ENCODE results near the gene BUD31.

Gene BUD31

DNA sequence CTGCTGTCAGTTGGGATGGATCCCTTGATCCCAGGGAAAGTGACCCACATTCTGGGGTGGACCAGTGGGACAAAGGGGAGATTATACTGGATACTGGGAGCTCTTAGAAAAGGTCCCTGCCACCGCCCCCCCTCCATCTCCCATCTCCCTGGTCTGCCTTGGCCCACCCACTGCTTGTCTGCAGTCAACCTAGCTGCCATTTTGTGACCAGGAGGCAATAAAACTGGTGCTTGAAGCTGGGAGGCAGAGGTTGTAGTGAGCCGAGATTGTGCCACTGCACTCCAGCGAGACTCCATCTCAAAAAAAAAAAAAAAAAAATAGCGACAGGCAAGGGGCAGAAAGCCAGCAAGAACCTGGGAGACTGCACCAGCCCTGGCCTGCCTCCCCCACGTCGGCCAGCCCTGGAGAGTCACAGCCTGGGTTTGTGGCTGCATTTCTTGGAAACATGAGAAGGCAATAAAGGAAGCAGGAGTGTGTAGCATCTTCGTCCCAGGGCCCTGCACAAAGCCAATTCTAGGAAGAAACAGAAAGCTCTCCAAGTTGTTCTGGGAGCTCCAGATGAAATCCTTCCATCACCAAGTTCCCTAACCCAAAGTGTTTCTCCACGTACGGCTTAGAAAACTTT, 38.9 kb upstream of the BUD31 start:
- TF ChIP-seq, protein P1, sequence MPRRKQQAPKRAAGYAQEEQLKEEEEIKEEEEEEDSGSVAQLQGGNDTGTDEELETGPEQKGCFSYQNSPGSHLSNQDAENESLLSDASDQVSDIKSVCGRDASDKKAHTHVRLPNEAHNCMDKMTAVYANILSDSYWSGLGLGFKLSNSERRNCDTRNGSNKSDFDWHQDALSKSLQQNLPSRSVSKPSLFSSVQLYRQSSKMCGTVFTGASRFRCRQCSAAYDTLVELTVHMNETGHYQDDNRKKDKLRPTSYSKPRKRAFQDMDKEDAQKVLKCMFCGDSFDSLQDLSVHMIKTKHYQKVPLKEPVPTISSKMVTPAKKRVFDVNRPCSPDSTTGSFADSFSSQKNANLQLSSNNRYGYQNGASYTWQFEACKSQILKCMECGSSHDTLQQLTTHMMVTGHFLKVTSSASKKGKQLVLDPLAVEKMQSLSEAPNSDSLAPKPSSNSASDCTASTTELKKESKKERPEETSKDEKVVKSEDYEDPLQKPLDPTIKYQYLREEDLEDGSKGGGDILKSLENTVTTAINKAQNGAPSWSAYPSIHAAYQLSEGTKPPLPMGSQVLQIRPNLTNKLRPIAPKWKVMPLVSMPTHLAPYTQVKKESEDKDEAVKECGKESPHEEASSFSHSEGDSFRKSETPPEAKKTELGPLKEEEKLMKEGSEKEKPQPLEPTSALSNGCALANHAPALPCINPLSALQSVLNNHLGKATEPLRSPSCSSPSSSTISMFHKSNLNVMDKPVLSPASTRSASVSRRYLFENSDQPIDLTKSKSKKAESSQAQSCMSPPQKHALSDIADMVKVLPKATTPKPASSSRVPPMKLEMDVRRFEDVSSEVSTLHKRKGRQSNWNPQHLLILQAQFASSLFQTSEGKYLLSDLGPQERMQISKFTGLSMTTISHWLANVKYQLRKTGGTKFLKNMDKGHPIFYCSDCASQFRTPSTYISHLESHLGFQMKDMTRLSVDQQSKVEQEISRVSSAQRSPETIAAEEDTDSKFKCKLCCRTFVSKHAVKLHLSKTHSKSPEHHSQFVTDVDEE (CRISPR knock-in tag; IDR thresholded peaks at IDR 0.05) = no peak
- TF ChIP-seq ZFP30 (CRISPR knock-in tag; IDR thresholded peaks at IDR 0.05) (no peak), ZNF8 (CRISPR knock-in tag; IDR thresholded peaks at IDR 0.05) (no peak), ESRRG (CRISPR knock-in tag; IDR thresholded peaks at IDR 0.05) (no peak), OSR1 (CRISPR knock-in tag; IDR thresholded peaks at IDR 0.05) (no peak), CSDC2 (CRISPR knock-in tag; IDR thresholded peaks at IDR 0.05) (no peak), TOX (CRISPR knock-in tag; IDR thresholded peaks at IDR 0.05; ENCODE audit: borderline replicate concordance) (no peak)
- TF ChIP-seq, protein P2, sequence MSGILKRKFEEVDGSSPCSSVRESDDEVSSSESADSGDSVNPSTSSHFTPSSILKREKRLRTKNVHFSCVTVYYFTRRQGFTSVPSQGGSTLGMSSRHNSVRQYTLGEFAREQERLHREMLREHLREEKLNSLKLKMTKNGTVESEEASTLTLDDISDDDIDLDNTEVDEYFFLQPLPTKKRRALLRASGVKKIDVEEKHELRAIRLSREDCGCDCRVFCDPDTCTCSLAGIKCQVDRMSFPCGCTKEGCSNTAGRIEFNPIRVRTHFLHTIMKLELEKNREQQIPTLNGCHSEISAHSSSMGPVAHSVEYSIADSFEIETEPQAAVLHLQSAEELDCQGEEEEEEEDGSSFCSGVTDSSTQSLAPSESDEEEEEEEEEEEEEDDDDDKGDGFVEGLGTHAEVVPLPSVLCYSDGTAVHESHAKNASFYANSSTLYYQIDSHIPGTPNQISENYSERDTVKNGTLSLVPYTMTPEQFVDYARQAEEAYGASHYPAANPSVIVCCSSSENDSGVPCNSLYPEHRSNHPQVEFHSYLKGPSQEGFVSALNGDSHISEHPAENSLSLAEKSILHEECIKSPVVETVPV (CRISPR knock-in tag; IDR thresholded peaks at IDR 0.05) = no peak
- TF ChIP-seq, protein P3, sequence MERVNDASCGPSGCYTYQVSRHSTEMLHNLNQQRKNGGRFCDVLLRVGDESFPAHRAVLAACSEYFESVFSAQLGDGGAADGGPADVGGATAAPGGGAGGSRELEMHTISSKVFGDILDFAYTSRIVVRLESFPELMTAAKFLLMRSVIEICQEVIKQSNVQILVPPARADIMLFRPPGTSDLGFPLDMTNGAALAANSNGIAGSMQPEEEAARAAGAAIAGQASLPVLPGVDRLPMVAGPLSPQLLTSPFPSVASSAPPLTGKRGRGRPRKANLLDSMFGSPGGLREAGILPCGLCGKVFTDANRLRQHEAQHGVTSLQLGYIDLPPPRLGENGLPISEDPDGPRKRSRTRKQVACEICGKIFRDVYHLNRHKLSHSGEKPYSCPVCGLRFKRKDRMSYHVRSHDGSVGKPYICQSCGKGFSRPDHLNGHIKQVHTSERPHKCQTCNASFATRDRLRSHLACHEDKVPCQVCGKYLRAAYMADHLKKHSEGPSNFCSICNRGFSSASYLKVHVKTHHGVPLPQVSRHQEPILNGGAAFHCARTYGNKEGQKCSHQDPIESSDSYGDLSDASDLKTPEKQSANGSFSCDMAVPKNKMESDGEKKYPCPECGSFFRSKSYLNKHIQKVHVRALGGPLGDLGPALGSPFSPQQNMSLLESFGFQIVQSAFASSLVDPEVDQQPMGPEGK (CRISPR knock-in tag; IDR thresholded peaks at IDR 0.05; ENCODE audit: borderline replicate concordance) = no peak
- TF ChIP-seq, protein P4, sequence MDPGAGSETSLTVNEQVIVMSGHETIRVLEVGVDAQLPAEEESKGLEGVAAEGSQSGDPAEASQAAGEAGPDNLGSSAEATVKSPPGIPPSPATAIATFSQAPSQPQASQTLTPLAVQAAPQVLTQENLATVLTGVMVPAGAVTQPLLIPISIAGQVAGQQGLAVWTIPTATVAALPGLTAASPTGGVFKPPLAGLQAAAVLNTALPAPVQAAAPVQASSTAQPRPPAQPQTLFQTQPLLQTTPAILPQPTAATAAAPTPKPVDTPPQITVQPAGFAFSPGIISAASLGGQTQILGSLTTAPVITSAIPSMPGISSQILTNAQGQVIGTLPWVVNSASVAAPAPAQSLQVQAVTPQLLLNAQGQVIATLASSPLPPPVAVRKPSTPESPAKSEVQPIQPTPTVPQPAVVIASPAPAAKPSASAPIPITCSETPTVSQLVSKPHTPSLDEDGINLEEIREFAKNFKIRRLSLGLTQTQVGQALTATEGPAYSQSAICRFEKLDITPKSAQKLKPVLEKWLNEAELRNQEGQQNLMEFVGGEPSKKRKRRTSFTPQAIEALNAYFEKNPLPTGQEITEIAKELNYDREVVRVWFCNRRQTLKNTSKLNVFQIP (CRISPR knock-in tag; IDR thresholded peaks at IDR 0.05; ENCODE audit: borderline replicate concordance, low read depth) = no peak
- peak; percentile 15 for ATAC-seq

DNA sequence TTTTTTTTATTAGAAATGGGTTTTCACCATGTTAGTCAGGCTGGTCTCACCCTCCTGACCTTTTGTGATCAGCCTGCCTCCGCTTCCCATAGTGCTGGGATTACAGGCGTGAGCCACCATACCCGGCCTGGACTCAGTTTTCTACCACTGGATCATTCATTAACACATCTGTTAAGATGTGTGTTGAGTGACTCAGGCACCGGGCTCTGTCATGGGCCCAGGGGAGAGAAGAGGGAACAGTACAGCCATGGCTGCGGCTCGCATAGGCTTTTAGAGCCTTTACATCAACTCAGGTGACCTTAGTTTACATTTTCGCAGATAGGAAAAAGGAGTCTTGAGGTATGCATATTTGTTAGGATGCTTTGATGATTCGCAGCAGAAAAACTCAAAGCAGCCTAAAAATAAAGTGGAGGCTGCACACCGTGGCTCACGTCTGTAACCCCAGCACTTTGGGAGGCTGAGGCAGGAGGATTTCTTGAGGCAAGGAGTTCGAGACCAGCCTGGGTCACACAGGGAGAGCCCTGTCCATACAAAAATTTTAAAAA, 37.3 kb upstream of the BUD31 start:
- no peak for ATAC-seq
- no peak for TF ChIP-seq OSR1 (CRISPR knock-in tag; IDR thresholded peaks at IDR 0.05)
- no peak for TF ChIP-seq ZNF565 (CRISPR knock-in tag; conservative IDR thresholded peaks at IDR 0.05; ENCODE audit: low read depth)
- TF ChIP-seq TOX (CRISPR knock-in tag; IDR thresholded peaks at IDR 0.05; ENCODE audit: borderline replicate concordance) = no peak
- TF ChIP-seq SNAI2 (CRISPR knock-in tag; IDR thresholded peaks at IDR 0.05) = no peak
- no peak for TF ChIP-seq RARB (CRISPR knock-in tag; IDR thresholded peaks at IDR 0.05)
- TF ChIP-seq ZC3H10 (CRISPR knock-in tag; IDR thresholded peaks at IDR 0.05) = no peak
- no peak for TF ChIP-seq ZNF70 (CRISPR knock-in tag; IDR thresholded peaks at IDR 0.05)
- TF ChIP-seq ZFP30 (CRISPR knock-in tag; IDR thresholded peaks at IDR 0.05) = no peak
- TF ChIP-seq BACH2 (CRISPR knock-in tag; IDR thresholded peaks at IDR 0.05; ENCODE audit: borderline replicate concordance) = no peak
- no peak for TF ChIP-seq ZFP3 (CRISPR knock-in tag; IDR thresholded peaks at IDR 0.05)
- TF ChIP-seq, protein P1 (CRISPR knock-in tag; IDR thresholded peaks at IDR 0.05) = no peak
- TF ChIP-seq, protein P4 (CRISPR knock-in tag; IDR thresholded peaks at IDR 0.05; ENCODE audit: borderline replicate concordance, low read depth) = no peak
- TF ChIP-seq TCF4 (CRISPR knock-in tag; IDR thresholded peaks at IDR 0.05; ENCODE audit: borderline replicate concordance) = no peak

Measured in SK-N-SH treated with all-trans-retinoic acid at 6 μM for 48 hours (cell line).